ENCODE results near the gene TMEM121B.

The TMEM121B gene

DNA sequence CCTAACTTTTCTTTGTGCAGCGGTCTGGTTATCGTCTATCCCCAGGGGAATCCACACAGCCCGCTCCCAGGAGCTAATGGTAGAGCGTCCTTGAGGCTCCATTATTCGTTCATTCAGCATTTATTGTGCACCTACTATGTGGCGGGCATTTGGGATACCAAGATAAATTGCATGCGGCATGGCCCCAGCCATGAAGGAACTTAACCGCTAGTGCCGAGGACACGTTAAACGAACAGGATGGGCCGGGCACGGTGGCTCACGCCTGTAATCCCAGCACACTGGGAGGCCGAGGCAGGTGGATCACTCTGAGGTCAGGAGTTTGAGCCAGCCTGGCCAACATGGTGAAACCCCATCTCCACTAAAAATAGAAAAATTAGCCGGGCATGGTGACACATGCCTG is 11.2 kb downstream of the TMEM121B start:
- no peak for DNase-seq

DNA sequence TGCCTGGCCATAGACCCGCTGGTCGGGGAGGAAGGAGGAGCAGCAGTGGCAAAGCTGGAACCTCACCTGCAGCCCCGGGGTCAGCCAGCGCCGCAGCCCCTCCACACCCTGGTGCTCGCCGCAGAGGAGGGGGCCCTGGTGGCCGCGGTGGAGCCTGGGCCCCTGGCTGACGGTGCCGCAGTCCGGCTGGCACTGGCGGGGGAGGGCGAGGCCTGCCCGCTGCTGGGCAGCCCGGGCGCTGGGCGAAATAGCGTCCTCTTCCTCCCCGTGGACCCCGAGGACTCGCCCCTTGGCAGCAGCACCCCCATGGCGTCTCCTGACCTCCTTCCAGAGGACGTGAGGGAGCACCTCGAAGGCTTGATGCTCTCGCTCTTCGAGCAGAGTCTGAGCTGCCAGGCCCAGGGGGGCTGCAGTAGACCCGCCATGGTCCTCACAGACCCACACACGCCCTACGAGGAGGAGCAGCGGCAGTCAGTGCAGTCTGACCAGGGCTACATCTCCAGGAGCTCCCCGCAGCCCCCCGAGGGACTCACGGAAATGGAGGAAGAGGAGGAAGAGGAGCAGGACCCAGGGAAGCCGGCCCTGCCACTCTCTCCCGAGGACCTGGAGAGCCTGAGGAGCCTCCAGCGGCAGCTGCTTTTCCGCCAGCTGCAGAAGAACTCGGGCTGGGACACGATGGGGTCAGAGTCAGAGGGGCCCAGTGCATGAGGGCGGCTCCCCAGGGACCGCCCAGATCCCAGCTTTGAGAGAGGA is 11.9 kb downstream of the TMEM121B start:
- DNase-seq, result no peak

DNA sequence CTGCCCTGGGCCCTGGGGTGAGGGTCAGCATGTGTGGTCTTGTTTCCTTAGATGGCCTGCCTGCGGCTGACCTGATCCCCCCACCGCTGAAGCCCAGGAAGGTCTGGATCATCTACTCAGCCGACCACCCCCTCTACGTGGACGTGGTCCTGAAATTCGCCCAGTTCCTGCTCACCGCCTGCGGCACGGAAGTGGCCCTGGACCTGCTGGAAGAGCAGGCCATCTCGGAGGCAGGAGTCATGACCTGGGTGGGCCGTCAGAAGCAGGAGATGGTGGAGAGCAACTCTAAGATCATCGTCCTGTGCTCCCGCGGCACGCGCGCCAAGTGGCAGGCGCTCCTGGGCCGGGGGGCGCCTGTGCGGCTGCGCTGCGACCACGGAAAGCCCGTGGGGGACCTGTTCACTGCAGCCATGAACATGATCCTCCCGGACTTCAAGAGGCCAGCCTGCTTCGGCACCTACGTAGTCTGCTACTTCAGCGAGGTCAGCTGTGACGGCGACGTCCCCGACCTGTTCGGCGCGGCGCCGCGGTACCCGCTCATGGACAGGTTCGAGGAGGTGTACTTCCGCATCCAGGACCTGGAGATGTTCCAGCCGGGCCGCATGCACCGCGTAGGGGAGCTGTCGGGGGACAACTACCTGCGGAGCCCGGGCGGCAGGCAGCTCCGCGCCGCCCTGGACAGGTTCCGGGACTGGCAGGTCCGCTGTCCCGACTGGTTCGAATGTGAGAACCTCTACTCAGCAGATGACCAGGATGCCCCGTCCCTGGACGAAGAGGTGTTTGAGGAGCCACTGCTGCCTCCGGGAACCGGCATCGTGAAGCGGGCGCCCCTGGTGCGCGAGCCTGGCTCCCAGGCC is 12.7 kb downstream of the TMEM121B start:
- no peak for DNase-seq

DNA sequence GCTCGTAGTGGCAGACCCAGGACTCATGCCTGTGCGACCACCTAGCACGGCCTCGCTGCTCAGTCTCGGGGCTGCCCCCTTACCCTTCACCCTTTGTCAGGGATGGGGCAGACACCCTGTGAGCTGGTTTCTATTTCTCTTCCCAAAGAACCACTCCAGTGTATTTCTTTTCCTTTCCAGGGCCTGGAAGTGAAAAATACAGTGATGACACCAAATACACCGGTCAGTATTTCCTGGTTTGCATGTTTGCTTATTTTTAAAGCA is 13.7 kb downstream of the TMEM121B start:
- DNase-seq, result no peak

DNA sequence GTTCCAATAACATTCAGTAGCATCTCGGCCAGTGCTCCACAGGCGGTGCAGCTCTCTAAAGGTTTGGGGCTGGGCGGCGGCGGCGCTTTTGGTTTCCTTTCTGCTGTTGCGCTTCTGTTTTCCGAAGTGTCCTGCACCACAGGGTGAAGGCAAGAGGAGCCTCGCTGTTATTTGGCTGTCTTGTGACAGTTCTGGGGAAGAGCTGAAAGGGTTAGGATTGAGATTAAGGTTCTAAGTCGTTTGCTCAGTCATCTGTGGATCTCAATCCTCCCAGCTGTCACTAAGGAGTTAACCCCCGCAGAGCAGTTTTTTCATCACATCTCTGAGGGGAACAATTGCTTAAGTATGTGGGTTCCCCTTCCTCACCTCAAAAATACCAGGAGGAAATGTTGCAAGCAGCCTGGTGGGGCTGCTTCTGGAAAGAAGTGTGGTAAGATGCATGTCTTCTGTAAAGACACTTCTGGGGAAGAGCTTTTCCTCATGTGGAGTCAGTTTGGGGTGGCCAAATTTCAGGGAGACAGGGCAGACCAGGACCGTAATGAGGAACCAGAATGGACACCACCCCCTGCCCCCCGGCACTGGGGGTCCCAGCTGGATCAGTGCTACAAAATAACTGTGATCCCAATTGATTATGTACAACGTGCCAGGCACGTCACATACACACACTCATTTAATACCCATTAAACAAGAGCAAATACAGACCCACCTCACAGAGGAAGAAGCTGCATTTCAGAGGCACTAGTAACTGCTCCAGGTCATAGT is 14.2 kb downstream of the TMEM121B start:
- peak; percentile 88 to 95 (median 93) for DNase-seq

DNA sequence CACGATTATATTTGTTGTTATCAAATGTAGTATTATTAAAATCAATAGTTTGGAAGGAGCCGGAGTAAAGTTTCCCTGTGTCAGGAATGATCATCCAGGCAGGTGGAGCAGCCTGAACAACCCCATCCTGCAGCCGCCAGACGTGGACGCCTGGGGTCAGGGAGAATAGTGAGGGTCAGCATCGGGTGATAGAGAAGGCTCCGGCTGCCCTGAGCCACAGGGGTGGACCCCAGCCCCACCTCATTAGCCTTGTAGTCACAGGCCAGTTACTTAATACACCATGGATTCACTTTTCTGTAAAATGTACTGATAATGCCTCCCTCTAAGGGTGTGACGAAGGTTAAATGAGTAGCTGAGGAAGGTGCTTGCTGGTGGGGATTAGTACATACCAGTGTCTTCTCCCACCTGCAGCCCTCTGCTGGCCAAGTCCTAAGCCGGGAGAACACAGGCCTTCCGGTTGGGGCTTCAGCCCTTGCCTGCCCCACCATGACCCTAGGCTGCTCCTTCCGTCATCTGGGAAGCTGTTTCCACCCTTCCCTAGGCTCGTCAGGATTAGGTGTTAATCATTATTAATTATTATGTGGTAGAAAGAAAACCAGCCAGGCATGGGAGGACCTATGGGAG is 14.9 kb downstream of the TMEM121B start:
- peak in 1 of 3 donors; percentile 65 for DNase-seq

DNA sequence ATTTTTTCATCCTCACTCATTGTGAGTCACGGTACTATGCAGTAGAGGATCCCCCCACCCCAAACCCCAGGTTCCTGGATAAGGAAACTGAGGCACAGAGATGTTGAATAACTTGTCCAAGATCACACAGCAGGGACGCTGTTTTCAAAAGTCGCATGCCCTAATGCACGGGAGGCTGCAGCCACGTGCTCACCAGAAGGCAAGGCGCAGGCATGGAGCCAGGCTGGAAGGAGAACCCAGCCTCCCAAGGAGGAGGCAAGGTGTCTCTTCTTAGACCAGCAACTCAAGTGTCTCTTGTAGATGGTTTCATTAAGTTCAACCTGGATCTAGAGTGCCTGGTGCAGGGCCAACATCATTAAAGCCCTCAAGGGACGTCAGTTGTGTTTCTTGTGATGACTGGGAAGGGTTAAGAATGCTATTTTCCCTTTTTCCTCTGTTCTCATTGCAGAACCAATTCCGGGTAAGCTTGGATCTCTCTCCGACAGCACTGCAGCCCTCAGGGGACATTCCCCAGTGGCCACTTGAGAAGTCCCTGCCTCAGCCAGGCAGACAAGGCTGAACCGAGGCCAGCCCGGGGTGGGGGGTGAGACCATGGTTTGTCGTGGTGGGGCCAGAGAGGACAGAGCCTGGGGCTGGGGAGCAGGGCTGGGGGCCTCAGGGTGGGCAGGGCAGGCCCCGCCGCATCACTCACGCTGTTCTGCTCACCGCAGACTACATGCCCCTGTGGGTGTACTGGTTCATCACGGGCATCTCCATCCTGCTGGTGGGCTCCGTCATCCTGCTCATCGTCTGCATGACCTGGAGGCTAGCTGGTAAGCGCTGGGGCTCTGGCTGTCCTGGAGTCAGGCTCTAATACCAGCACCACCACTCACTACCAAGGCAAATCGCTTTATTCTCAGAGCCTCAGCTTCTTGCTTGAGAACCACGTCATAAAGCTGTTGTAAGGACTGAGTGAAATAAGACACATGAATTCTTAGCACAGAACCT is 15.7 kb downstream of the TMEM121B start:
- DNase-seq, result no peak

DNA sequence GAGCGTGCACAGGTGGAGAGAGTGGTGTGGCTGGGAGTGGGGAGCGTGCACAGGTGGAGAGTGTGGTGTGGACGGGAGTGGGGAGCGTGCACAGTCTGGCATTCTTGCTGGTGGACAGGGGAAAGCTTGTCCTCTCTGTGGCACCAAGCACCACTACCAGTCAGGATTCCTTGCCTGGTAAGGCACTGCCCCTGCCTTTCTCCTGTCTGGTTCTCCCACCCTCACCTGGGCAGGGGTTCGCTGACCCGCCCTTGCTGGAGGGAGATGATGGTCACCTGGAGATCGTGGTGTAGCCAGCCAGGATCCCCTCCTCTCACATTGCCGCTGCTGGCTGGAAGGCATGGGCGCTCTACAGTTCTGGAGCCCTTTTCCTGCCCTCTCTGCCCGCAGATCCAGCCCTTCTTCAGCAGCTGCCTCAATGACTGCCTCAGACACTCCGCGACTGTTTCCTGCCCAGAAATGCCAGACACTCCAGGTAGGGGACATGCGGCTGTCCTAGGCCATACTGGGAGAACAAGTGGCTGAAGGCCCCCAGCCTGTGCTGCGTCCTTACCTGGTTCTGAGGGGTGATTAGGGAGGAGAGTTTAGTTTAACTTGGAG is 16.7 kb downstream of the TMEM121B start:
- no peak for DNase-seq

DNA sequence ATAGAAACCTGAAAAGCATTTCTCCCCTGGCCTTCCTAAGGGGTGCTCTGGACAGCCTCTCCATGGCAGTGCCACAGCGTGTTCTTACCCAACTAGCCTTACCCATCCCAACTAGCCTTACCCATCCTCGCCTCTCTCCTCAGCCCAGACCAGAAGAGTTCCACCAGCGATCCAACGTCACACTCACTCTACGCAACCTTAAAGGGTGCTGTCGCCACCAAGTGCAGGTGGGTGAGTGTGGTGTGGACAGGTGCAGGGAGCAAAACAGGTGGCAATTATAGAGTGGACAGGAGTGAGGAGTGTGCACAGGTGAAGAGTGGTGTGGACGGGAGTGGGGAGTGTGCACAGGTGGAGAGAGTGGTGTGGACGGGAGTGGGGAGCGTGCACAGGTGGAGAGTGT is 17.8 kb downstream of the TMEM121B start:
- DNase-seq, result no peak

DNA sequence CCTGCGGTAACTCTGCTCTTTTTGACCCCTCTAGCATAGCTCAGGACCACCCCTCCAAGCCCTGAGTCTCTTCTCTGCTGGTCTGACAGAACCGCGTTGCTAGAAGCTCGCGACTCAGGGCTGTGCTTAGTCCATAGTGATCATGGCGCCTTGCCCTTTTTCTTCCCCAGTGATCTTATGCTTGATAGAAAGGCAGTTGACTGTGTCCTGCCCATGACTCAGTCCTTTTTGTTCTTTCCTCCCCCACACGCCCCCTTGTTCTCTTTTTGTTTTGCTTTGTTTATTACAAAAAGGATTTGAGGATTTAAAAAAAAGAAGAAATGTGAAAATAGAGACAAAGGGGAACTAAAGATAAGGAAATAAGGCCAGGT is 18.9 kb downstream of the TMEM121B start:
- DNase-seq, result peak; percentile 85 to 90 (median 88)

DNA sequence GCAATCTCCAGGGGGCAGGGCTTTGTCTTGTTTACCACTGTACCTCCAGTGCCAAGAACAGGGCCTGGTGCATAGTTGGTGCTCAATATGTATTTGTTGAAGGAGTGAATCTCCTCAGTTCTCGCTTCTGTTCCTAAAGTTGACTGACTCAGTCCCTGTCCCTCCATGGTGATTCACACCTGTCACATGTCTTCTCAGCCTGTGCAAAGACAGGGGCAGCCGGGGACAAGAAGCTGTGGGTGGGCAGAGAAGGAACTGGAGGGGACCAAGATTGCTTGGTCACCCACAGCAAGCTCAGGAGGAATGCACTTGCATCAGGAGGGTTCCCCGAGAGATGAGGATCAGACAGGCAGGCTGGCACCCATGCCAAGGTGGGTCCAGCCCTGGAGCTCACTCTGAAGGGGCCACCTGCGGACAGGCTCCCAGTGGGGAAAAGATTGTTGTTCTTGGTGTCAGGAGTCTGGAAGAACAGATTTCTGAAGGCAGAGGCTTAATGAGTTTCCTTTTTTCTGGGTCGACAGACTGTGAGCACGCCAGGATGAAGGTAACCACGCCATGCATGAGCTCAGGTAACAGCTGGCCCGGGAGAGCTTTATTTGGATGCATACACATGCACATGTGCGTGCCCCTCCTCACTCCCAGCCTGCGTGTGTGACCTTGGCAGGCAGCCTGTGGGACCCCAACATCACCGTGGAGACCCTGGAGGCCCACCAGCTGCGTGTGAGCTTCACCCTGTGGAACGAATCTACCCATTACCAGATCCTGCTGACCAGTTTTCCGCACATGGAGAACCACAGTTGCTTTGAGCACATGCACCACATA is 19.5 kb downstream of the TMEM121B start:
- DNase-seq, result peak; percentile 90 to 93 (median 91)

DNA sequence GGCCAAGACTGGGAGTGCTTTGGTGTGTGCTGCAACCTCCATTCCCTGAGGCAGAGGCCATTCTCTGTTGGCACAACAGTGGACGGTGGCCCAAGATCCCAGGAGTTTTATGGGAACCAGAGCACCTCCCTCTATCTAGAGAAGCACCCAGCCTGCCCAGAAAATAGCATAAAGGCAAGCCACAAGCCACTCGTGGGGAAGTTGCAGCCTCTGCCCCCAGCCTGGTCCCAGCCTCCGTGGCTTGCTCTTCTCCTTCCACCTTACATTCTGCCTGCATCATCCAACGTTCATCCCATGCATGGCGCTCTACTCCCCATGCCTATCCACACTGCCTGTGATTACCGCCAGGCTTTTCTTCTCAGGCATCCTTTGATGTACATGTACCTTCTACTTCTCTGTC is 20.5 kb downstream of the TMEM121B start:
- DNase-seq, result peak in 1 of 3 donors; percentile 48

DNA sequence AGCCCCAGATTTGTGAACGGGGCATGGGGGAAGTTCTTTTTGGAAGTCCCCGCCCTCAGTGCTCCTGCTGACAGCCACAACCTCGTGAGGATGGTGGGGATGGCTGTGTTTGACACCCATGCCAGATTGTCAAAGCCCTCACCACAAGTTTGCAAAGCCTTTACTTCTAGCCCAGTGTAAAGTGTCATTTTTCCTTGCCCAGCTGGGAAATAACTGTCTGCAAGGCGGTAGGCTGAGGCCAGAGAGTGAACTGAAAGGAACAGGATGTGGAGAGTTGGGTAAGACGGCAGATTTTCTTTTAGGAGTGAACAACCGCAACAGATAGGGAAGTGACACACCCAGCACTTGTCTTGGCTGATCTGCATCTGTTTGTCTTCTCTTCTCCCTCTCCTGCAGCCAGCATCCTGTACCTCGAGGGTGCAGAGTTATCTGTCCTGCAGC is 22.8 kb downstream of the TMEM121B start:
- peak; percentile 81 to 87 (median 84) for DNase-seq

DNA sequence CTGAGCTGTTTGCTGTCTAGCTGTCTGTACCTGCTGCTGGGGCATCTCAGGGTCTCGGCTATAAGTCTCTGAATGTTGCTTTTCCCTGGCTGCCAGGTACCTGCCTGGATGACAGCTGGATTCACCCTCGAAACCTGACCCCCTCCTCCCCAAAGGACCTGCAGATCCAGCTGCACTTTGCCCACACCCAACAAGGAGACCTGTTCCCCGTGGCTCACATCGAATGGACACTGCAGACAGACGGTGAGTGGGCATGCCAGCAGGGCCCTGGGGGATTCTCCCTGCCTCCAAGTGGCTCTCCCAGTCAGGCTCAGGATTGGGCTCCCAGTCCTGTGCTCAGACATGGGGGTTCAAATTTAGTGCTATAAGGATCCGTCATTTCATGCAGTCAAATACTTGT is 23.5 kb downstream of the TMEM121B start:
- DNase-seq, result no peak

DNA sequence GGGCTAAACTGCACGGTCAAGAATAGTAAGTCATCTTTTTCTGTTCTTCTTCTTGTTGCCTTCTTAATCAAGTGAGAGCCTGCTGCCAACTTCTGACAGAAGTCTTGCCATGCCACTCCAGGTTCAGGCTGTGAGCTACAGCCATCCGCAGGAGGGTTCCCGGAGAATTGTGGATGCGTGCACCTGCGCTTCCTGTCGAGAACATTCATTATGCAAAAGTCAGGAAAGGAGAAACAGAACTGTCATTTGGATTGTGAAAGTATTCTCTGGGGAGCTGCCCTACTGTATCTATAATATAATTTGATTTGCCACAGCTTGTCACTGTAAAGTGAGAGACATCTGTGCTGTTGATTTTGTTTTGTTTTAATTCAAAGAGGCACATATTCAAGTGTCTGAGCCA is 24.1 kb downstream of the TMEM121B start:
- DNase-seq, result no peak

DNA sequence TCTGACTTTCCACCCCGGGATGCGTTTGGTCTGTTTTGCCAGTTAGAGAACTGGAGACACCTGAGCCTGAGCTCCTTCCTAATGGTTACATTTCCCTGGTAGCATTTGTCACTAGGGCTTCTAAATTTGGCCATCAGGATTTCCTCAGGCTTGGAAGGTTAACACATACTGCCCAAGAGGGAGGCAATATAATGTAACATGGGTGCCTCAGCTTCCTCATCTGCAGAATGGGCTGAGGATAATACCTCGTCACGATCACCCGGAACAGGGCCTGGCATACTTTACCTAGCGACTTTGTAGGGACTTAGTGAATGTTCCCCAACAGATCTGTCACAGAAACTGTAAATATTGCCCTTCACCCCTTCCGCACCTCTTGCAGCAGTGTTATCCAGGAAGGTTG is 25.1 kb downstream of the TMEM121B start:
- DNase-seq, result peak in 1 of 3 donors; percentile 28

DNA sequence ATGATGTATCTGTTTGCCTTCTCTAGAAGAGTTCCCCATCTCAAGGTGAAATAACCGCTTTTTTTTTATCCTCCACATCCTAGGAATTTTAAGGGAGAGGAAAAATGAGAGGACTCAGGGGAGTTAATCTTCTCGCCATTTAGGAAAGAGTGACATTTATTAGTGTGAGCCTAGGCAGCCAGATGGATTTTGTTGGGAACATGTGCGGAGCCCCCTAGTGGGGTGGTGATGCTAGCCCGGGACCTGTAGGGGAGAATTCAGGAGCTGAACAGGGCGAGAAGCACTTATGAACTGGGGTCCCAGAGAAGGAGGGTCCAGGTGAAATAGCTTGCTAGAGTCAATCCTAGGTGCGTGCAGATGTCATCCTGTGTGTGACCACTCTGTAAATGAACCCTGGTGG is 25.6 kb downstream of the TMEM121B start:
- DNase-seq, result no peak

DNA sequence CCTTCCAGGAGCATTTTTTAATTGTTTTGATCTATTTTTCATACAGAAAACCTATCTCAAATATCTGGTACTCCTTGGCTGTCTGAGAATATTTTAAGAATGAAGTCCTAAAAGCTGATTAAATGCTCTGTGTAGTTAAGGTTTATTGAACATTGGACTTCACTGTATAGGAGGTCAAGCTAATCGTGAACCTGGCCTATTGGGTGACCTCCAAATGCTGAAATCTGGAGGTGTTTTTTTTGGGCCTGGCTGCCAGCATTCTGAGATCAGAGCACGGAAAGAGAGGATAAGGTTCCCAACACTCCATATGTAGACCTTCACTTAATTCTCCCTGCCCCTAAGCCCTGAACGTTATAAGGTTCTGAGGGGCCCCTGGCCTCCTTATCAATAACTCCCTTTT is 28.1 kb downstream of the TMEM121B start:
- DNase-seq, result no peak

DNA sequence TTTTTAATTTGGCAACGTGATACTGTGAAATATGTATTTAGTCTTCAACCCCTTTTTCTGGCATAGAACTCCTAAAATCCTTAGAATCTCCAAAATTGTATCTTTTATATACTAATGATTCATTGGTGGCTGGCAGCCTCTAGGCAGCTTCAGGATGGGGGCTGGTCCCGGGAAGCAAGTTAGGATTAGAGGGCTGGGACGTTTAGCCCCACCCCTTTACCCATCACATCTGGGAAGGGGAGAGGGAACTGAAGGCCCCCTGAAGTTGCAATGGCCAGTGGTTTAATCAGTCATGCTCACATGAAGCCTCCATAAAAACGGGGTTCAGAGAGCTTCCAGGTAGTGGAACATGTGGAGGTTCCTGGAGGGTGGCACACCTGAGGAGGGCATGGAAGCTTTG is 29.3 kb downstream of the TMEM121B start:
- DNase-seq, result no peak

DNA sequence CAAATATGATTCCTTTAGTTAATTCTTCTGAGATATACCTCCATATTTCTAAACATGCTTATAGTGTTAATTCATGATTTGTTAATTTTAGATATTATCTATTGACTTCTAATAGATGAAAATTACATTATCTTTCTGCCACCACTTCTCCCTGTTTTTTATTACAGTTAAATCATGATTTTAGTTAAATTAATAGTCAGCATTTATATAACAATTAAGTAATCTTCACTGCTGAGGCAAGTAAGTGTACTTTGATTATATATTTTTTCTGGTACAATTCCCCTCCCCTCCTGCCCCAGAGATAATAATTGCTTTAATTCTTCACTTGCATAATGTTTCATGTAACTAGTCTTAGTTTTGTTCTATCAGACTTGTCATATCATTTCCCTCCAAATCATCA is 30.6 kb downstream of the TMEM121B start:
- DNase-seq, result no peak
